GM13976 (cell line): ENCODE measurements around the gene MPIG6B.

Experiments used
- DNase-seq: peaks from one replicate; pipeline ENCODE4 v3.0.0; 2012; ENCODE audit warnings: low spot score
- in situ Hi-C: fragments of 300-500 bp; cut with MboI; formaldehyde crosslinking; loops from one replicate; pipeline ENCODE4 v1.12.0; 2022; ENCODE audit warnings: low sequenced_read_pairs, mixed read lengths, inconsistent platforms; ENCODE audit not compliant: unreplicated experiment
- TF ChIP-seq, protein P1 (sequence below): IDR thresholded peaks from 2 replicates; pipeline ENCODE4 v1.5.1; 2012; ENCODE audit warnings: borderline replicate concordance, mild to moderate bottlenecking; ENCODE audit not compliant: insufficient read depth; ENCODE audit errors: extremely low read depth, missing control alignments, control extremely low read depth

Gene MPIG6B

DNA sequence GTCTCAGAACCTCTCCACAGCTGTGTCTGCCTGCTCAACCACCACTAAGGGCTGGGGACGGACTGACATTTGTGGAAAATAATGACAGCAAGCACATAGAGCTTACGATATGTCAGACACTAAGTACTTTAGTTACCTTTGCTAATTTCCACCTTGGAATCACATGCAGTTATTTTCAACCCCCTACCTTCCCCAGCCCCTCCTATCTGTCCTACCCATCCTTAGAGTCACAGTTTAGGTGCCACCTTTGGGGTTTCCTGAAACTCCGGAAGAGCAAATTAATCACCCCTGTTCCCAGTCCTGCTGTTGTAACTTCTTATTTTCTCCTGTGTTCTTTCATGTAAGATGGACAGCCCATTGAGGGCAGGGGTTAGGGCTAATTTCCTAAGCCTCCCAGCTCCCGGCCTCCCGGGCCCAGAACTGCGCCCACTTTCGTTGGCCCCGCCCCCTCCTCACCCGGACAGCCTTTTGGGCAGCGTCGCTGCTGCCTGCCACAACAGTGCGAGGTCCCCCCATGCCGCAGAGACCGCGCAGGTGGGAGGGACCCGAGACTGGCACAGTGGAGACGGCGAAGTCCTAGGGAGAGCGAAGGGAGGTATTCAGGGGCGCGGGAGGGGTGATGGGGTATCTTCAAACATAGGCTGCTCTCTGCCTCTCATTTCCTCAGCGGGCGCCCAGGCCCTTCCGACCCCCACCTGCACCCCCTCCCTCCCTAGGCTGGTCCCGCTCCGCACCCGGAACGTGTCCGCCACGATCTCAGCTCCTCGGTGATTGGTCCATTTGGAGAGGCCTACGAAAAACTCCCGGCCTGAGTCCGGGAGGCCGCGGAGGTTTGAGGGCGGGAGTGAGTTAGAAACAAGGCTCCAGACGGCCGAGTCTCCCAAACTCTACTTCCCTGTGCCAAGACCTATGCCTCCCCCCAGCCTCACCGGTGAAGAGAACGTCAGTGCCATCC lies 4.8 kb downstream of the MPIG6B start:
- no peak for DNase-seq
- in situ Hi-C loops: no loop called here
- TF ChIP-seq, protein P1, sequence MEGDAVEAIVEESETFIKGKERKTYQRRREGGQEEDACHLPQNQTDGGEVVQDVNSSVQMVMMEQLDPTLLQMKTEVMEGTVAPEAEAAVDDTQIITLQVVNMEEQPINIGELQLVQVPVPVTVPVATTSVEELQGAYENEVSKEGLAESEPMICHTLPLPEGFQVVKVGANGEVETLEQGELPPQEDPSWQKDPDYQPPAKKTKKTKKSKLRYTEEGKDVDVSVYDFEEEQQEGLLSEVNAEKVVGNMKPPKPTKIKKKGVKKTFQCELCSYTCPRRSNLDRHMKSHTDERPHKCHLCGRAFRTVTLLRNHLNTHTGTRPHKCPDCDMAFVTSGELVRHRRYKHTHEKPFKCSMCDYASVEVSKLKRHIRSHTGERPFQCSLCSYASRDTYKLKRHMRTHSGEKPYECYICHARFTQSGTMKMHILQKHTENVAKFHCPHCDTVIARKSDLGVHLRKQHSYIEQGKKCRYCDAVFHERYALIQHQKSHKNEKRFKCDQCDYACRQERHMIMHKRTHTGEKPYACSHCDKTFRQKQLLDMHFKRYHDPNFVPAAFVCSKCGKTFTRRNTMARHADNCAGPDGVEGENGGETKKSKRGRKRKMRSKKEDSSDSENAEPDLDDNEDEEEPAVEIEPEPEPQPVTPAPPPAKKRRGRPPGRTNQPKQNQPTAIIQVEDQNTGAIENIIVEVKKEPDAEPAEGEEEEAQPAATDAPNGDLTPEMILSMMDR: no peak

DNA sequence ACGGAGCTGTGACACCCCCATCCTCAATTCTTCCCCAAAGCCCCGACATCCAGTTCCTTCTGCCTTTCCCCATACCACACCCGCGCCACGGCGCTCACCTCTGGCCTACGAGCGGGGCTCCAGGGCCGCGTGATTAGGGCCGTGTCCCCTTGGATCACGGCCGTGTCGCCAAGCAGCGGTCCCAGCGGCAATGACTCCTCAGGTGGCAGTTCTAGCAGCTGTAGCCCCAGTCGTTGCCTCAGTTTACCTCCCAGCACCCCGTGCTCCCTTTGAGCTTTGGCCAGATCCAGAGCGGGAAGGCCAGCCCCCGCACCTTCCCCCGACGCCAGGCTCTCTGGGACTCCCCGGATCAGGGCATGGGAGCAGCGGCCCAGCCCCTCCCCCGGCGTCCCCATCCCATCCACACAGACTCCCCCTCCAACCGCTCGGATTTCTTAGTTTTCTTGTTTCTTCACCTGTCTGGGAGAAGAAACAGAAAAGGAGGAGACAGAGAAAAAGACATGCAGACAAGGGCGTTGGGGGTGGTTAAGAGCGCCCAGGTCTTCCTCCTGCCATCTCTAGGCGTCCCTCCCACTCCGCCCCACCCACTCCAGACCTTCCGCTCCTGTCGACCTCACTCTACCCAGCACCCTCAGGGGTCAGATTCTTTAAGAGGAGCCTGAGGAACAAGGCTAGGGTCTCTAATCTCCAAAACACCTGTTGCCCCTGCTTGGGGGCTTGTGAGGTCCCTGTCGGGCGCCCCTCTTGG lies 5.8 kb downstream of the MPIG6B start, which contains the start of gene DDAH2:
DDAH2 (minus strand) TSS at position 533 of the 748 bp plus-strand sequence; CDS start at position 395, 138 bp downstream.
- in situ Hi-C loops: no loop called here
- DNase-seq: no peak
- TF ChIP-seq, protein P1: no peak

DNA sequence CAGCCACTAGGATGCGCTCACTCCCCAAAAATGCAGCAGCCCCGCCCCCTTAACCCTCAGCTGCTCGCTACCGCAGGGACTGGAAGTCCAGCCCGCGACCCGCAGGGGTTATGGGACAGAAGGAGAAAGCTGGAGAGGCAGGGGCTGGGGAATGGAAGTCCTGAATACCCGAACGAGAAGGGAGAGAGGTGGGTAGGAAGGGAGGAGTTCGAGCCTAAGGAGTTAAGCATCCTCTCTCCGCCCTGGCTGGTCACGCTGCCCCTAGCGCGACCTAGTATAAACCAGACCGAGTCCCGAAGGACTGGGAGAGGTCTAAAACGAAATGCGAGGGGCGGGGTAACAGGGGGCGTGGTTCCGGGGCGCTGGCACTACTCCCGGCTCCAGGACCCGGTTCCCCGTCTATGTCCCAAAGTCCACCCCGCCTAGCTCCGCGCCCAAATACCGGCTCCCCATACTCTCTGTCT lies 6.4 kb downstream of the MPIG6B start:
- in situ Hi-C loops: no loop called here
- TF ChIP-seq, protein P1: peak; percentile 86
- DNase-seq: peak; percentile 86

GRCh38 chr6:31729979-31730630 lies 6.9 kb downstream of the MPIG6B start:
- peak; percentile 88 for DNase-seq
- in situ Hi-C loops: no loop called here

DNA sequence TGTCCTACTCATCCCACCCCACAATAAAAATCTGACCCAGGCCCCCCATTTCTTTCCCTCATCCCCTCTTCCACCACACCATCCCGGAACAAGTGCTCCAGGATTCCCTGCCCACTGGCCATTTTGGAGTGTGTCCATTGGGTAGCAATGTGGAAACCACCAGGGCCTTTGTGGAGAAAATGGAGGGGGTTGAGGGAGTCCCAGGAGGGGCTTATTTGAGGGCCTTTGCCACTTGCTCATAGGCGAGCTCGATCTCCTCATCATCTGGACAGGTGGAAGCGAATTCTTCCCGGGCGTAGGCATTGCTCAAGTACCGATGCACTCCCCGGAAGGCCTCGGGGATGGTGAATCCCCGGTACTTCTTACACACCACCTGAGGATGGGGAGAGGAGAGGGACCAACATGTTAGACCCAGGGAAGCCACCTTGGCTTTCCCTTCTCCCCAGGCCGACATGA lies 7.5 kb downstream of the MPIG6B start:
- no peak for DNase-seq
- TF ChIP-seq, protein P1: no peak
- in situ Hi-C loops: no loop called here

More at GRCh38 chr6:31729979-31730630, 6.9 kb downstream of the MPIG6B start:
- TF ChIP-seq, protein P1: peak; percentile 12

DNA sequence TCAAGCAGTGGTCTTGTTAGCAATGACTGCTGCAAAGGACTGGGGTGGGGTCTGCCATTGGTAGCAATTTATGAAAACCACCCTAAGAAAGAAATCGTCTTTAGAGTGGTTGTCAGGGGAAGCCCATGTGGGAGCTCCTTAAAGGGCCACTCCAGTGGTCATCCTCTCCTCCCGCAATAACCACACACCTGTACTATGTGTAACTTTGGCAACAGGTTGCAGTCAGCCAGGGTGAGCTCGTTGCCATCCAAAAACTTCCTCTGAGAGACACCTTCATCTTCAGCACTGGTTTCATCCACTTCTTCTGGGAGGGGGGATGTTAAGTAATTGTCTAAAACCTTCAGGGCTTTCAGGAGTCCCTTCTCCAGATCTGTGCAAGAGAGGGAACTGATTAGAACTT lies 8.9 kb downstream of the MPIG6B start:
- TF ChIP-seq, protein P1: no peak
- in situ Hi-C loops: no loop called here
- no peak for DNase-seq
